NCI-H2081 (cell line): ENCODE data around the gene TRAPPC10.
"Not testable (repeated sequence)": the region's sequence is repeated elsewhere in the genome, so short reads cannot be mapped to it uniquely, and the experiment has no call there.

Experiments
- DNase-seq, 2 experiments: peaks; one replicate each; lab custom pipeline; 2025; lab: John Stamatoyannopoulos, UW

TRAPPC10 gene

GRCh38 chr21:44089001-44089911 is 77.1 kb downstream of the TRAPPC10 start:
- no peak for DNase-seq

- DNase-seq, result no peak
Observed at GRCh38 chr21:44090325-44090724, 78.2 kb downstream of the TRAPPC10 start.

GRCh38 chr21:44092211-44092610 is 80.1 kb downstream of the TRAPPC10 start:
- DNase-seq, result no peak

GRCh38 chr21:44093761-44094160 is 81.7 kb downstream of the TRAPPC10 start:
- no peak for DNase-seq

- DNase-seq, result no peak
Observed at GRCh38 chr21:44094832-44095231, 82.7 kb downstream of the TRAPPC10 start.

GRCh38 chr21:44098507-44098906 is 86.4 kb downstream of the TRAPPC10 start:
- not testable (repeated sequence) for DNase-seq

- not testable (repeated sequence) for DNase-seq
Observed at GRCh38 chr21:44098964-44099363, 86.9 kb downstream of the TRAPPC10 start.

- not testable (repeated sequence) for DNase-seq
Observed at GRCh38 chr21:44107026-44107501, 95.0 kb downstream of the TRAPPC10 start, which contains the start of gene PWP2. TSS of gene PWP2 (plus strand) at chr21:44107399. CDS start at chr21:44107417, 18 bp downstream.

GRCh38 chr21:44107589-44107988 is 95.5 kb downstream of the TRAPPC10 start:
- not testable (repeated sequence) for DNase-seq

- DNase-seq, result not testable (repeated sequence)
Observed at GRCh38 chr21:44113702-44114371, 101.7 kb downstream of the TRAPPC10 start.

GRCh38 chr21:44122131-44122530 is 110.0 kb downstream of the TRAPPC10 start:
- DNase-seq, result not testable (repeated sequence)

GRCh38 chr21:44127827-44128226 is 115.7 kb downstream of the TRAPPC10 start:
- DNase-seq, result not testable (repeated sequence)

GRCh38 chr21:44133715-44134057 is 121.6 kb downstream of the TRAPPC10 start:
- DNase-seq, result not testable (repeated sequence)

- not testable (repeated sequence) for DNase-seq
Observed at GRCh38 chr21:44134732-44135131, 122.6 kb downstream of the TRAPPC10 start.

GRCh38 chr21:44138039-44138438 is 125.9 kb downstream of the TRAPPC10 start:
- not testable (repeated sequence) for DNase-seq

- DNase-seq, result not testable (repeated sequence)
Observed at GRCh38 chr21:44139787-44140551, 127.9 kb downstream of the TRAPPC10 start.

- not testable (repeated sequence) for DNase-seq
Observed at GRCh38 chr21:44140552-44140932, 128.4 kb downstream of the TRAPPC10 start.

GRCh38 chr21:44142470-44142869 is 130.4 kb downstream of the TRAPPC10 start:
- DNase-seq, result not testable (repeated sequence)

GRCh38 chr21:44143380-44143779 is 131.3 kb downstream of the TRAPPC10 start:
- not testable (repeated sequence) for DNase-seq

GRCh38 chr21:44143996-44144395 is 131.9 kb downstream of the TRAPPC10 start:
- not testable (repeated sequence) for DNase-seq

GRCh38 chr21:44144784-44145602 is 132.9 kb downstream of the TRAPPC10 start:
- DNase-seq, result not testable (repeated sequence)
